Activated gamma-delta T cell (primary cell): ENCODE results near the gene ARRDC5.
A peak's percentile ranks its signal among the peaks of the same experiment; 100 is the strongest.
"Not testable (repeated sequence)": the region's sequence is repeated elsewhere in the genome, so short reads cannot be mapped to it uniquely, and the experiment has no call there.

Experiments
- DNase-seq: peaks from one replicate; lab custom pipeline; 2025; lab: John Stamatoyannopoulos, UW

ARRDC5 gene

GRCh38 chr19:4909897-4910593 lies 7.3 kb upstream of the ARRDC5 start:
- DNase-seq, result peak; percentile 91

GRCh38 chr19:4909156-4909896 lies 6.6 kb upstream of the ARRDC5 start, which contains the start of gene UHRF1:
Gene UHRF1 (plus strand): TSS chr19:4909501. CDS start chr19:4910886, 1,385 bp downstream.
- no peak for DNase-seq

- DNase-seq, result no peak
Observed at GRCh38 chr19:4908781-4909155, 6.1 kb upstream of the ARRDC5 start.

- DNase-seq, result no peak
Observed at GRCh38 chr19:4908360-4908759, 5.7 kb upstream of the ARRDC5 start.

GRCh38 chr19:4906963-4907362 lies 4.3 kb upstream of the ARRDC5 start:
- no peak for DNase-seq

GRCh38 chr19:4904481-4904880 lies 1.8 kb upstream of the ARRDC5 start:
- no peak for DNase-seq

- DNase-seq, result not testable (repeated sequence)
Observed at GRCh38 chr19:4900879-4901278, 1.8 kb downstream of the ARRDC5 start.

GRCh38 chr19:4897146-4897545 lies 5.5 kb downstream of the ARRDC5 start:
- DNase-seq, result no peak

GRCh38 chr19:4896372-4896771 lies 6.3 kb downstream of the ARRDC5 start:
- no peak for DNase-seq

GRCh38 chr19:4892962-4893361 lies 9.7 kb downstream of the ARRDC5 start:
- DNase-seq, result not testable (repeated sequence)

GRCh38 chr19:4891066-4891465 lies 11.6 kb downstream of the ARRDC5 start:
- DNase-seq, result no peak

GRCh38 chr19:4889034-4889815 lies 13.5 kb downstream of the ARRDC5 start:
- no peak for DNase-seq

GRCh38 chr19:4887803-4888202 lies 14.9 kb downstream of the ARRDC5 start:
- not testable (repeated sequence) for DNase-seq

- not testable (repeated sequence) for DNase-seq
Observed at GRCh38 chr19:4884993-4885392, 17.7 kb downstream of the ARRDC5 start.

GRCh38 chr19:4882874-4883273 lies 19.8 kb downstream of the ARRDC5 start:
- not testable (repeated sequence) for DNase-seq

GRCh38 chr19:4879041-4879440 lies 23.7 kb downstream of the ARRDC5 start:
- no peak for DNase-seq

- no peak for DNase-seq
Observed at GRCh38 chr19:4878491-4878968, 24.2 kb downstream of the ARRDC5 start.

GRCh38 chr19:4877753-4878490 lies 24.8 kb downstream of the ARRDC5 start:
- DNase-seq, result no peak

GRCh38 chr19:4873930-4874329 lies 28.8 kb downstream of the ARRDC5 start:
- no peak for DNase-seq

GRCh38 chr19:4871711-4872110 lies 31.0 kb downstream of the ARRDC5 start:
- no peak for DNase-seq

GRCh38 chr19:4870025-4870700 lies 32.5 kb downstream of the ARRDC5 start:
- no peak for DNase-seq
